Activated T-cell treated with anti-CD3 and anti-CD28 coated beads, Interleukin-2, amount 50 U/mL, for 24 hours (primary cell): Measurements from ENCODE around the gene PCARE.

Experiments
- DNase-seq: peaks from one replicate; pipeline ENCODE4 v3.0.0-alpha.2; 2020
- H3K27ac Mint-ChIP-seq: 2 replicates; pipeline ENCODE4 v1.8.0; 2020; ENCODE audit warnings: mild to moderate bottlenecking, mixed read lengths
- H3K27me3 Mint-ChIP-seq: 2 replicates; pipeline ENCODE4 v1.8.0; 2020; ENCODE audit warnings: mixed read lengths
- H3K36me3 Mint-ChIP-seq: 2 replicates; pipeline ENCODE4 v1.8.0; 2020; ENCODE audit warnings: low read depth, mixed read lengths
- H3K4me1 Mint-ChIP-seq: 2 replicates; pipeline ENCODE4 v1.8.0; 2020; ENCODE audit warnings: low read depth, mixed read lengths
- H3K4me3 Mint-ChIP-seq: 2 replicates; pipeline ENCODE4 v1.8.0; 2020; ENCODE audit warnings: mild to moderate bottlenecking, moderate library complexity, mixed read lengths
- H3K9me3 Mint-ChIP-seq: 2 replicates; pipeline ENCODE4 v1.8.0; 2020; ENCODE audit warnings: mixed read lengths

PCARE gene

GRCh38 chr2:29021886-29022285 is 52.4 kb downstream of the PCARE start:
- no peak for DNase-seq
- no peak overlapping the region for H3K27ac Mint-ChIP-seq
- H3K4me1 Mint-ChIP-seq: peaks cover 18% of the 10 kb centered on the region
- H3K4me3 Mint-ChIP-seq: no peak overlapping the region
- no peaks in the 10 kb centered on the region for H3K9me3 Mint-ChIP-seq
- no peaks in the 10 kb centered on the region for H3K27me3 Mint-ChIP-seq
- H3K36me3 Mint-ChIP-seq: no peaks in the 10 kb centered on the region

GRCh38 chr2:29017716-29018435 is 56.4 kb downstream of the PCARE start:
- Mint-ChIP-seq H3K4me1 (peaks cover 58% of the 10 kb centered on the region), H3K9me3 (no peaks in the 10 kb centered on the region), H3K27ac (peak overlapping the region; percentile 88)

GRCh38 chr2:29016504-29016903 is 57.8 kb downstream of the PCARE start:
- DNase-seq: no peak
- H3K4me1 Mint-ChIP-seq: peaks cover 72% of the 10 kb centered on the region
- H3K27me3 Mint-ChIP-seq: no peaks in the 10 kb centered on the region
- peak overlapping the region; percentile 34 for H3K27ac Mint-ChIP-seq
- H3K4me3 Mint-ChIP-seq: no peak overlapping the region
- no peaks in the 10 kb centered on the region for H3K36me3 Mint-ChIP-seq
- H3K9me3 Mint-ChIP-seq: no peaks in the 10 kb centered on the region

More at GRCh38 chr2:29017716-29018435, 56.4 kb downstream of the PCARE start:
- no peaks in the 10 kb centered on the region for H3K36me3 Mint-ChIP-seq
- no peaks in the 10 kb centered on the region for H3K27me3 Mint-ChIP-seq
- H3K4me3 Mint-ChIP-seq: no peak overlapping the region
- DNase-seq: no peak

- no peak for DNase-seq
- peaks cover 78% of the 10 kb centered on the region for H3K4me1 Mint-ChIP-seq
- H3K4me3 Mint-ChIP-seq: peak overlapping the region; percentile 78
- no peaks in the 10 kb centered on the region for H3K27me3 Mint-ChIP-seq
- H3K36me3 Mint-ChIP-seq: no peaks in the 10 kb centered on the region
- peak overlapping the region; percentile 97 for H3K27ac Mint-ChIP-seq
- no peaks in the 10 kb centered on the region for H3K9me3 Mint-ChIP-seq
These were observed 58.4 kb downstream of the PCARE start for GRCh38 chr2:29015701-29016470.

GRCh38 chr2:29014811-29015421 is 59.4 kb downstream of the PCARE start:
- no peaks in the 10 kb centered on the region for H3K9me3 Mint-ChIP-seq
- peaks cover 87% of the 10 kb centered on the region for H3K4me1 Mint-ChIP-seq
- no peaks in the 10 kb centered on the region for H3K27me3 Mint-ChIP-seq
- H3K36me3 Mint-ChIP-seq: no peaks in the 10 kb centered on the region
- H3K27ac Mint-ChIP-seq: peak overlapping the region; percentile 97
- H3K4me3 Mint-ChIP-seq: peak overlapping the region; percentile 78
- peak; percentile 81 for DNase-seq

GRCh38 chr2:29014331-29014730 is 60.0 kb downstream of the PCARE start:
- DNase-seq: no peak
- Mint-ChIP-seq H3K27ac (peak overlapping the region; percentile 97), H3K4me1 (peaks cover 89% of the 10 kb centered on the region), H3K9me3 (no peaks in the 10 kb centered on the region), H3K36me3 (no peaks in the 10 kb centered on the region), H3K27me3 (no peaks in the 10 kb centered on the region), H3K4me3 (peak overlapping the region; percentile 78)

- no peaks in the 10 kb centered on the region for H3K9me3 Mint-ChIP-seq
- no peaks in the 10 kb centered on the region for H3K36me3 Mint-ChIP-seq
- no peak for DNase-seq
- H3K27me3 Mint-ChIP-seq: no peaks in the 10 kb centered on the region
- H3K4me3 Mint-ChIP-seq: peak overlapping the region; percentile 78
- peaks cover 89% of the 10 kb centered on the region for H3K4me1 Mint-ChIP-seq
- H3K27ac Mint-ChIP-seq: peak overlapping the region; percentile 97
These were observed 61.1 kb downstream of the PCARE start for GRCh38 chr2:29013057-29013780.

- H3K36me3 Mint-ChIP-seq: no peaks in the 10 kb centered on the region
- H3K27ac Mint-ChIP-seq: peak overlapping the region; percentile 84
- peak overlapping the region; percentile 50 for H3K4me3 Mint-ChIP-seq
- no peaks in the 10 kb centered on the region for H3K9me3 Mint-ChIP-seq
- peaks cover 84% of the 10 kb centered on the region for H3K4me1 Mint-ChIP-seq
- peak; percentile 52 for DNase-seq
- H3K27me3 Mint-ChIP-seq: no peaks in the 10 kb centered on the region
These were observed 62.1 kb downstream of the PCARE start for GRCh38 chr2:29012211-29012681.
